GM12878 (cell line): ENCODE results near the gene ATG4A.

Source experiments
- POLR2AphosphoS5 ChIP-seq: IDR thresholded peaks from 2 replicates; pipeline ENCODE4 v1.6.1; 2011; ENCODE audit warnings: mild to moderate bottlenecking, low read length, inconsistent platforms
- POU2F2 ChIP-seq: IDR thresholded peaks from 3 replicates; pipeline ENCODE4 v1.6.1; 2011; ENCODE audit warnings: low read depth, mild to moderate bottlenecking, low read length, borderline replicate concordance
- YBX1 ChIP-seq: fragments of 450-650 bp; IDR thresholded peaks from 2 replicates; pipeline ENCODE4 v1.6.1; 2016; ENCODE audit warnings: antibody characterized with exemption
- TF ChIP-seq, protein P1 (sequence below), 3 experiments: IDR thresholded peaks in 2 of 3; conservative IDR thresholded peaks in 1 of 3; 2 replicates each; pipeline ENCODE4 v1.5.1; 2011; ENCODE audit warnings: low read depth in 3 of 3, low read length in 3 of 3, mild to moderate bottlenecking in 3 of 3, control low read depth in 2 of 3, moderate library complexity in 2 of 3, inconsistent platforms in 1 of 3, mixed read lengths in 1 of 3; ENCODE audit not compliant: control insufficient read depth in 2 of 3, insufficient read depth in 1 of 3; ENCODE audit errors: extremely low read depth in 1 of 3

DNA sequence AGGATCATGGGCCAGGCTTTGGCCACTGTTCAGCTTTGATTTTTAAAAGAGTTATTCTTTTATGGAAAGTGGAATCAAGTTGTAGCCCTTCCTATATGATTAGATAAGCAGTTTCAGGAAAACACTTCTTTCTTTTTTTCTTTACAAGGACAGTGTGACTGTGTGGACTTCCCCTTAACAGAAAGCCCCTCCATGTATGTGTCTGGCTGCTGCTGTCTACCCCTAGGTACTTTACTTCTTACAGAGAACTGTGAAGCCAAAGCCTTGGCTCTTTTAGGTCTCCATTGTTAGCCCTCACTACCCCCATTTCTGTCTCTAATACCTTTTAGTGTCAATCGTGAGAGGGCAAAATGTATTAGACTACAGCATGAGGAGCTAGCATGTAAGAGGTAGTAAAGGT is 27.6 kb upstream of the ATG4A start:
- TF ChIP-seq, protein P1, sequence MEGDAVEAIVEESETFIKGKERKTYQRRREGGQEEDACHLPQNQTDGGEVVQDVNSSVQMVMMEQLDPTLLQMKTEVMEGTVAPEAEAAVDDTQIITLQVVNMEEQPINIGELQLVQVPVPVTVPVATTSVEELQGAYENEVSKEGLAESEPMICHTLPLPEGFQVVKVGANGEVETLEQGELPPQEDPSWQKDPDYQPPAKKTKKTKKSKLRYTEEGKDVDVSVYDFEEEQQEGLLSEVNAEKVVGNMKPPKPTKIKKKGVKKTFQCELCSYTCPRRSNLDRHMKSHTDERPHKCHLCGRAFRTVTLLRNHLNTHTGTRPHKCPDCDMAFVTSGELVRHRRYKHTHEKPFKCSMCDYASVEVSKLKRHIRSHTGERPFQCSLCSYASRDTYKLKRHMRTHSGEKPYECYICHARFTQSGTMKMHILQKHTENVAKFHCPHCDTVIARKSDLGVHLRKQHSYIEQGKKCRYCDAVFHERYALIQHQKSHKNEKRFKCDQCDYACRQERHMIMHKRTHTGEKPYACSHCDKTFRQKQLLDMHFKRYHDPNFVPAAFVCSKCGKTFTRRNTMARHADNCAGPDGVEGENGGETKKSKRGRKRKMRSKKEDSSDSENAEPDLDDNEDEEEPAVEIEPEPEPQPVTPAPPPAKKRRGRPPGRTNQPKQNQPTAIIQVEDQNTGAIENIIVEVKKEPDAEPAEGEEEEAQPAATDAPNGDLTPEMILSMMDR (IDR thresholded peaks at IDR 0.05 in 2 of 3, conservative IDR thresholded peaks at IDR 0.05 in 1 of 3; ENCODE audit: control insufficient read depth in 2 of 3, extremely low read depth in 1 of 3, insufficient read depth in 1 of 3, low read depth in 3 of 3, low read length in 3 of 3), result no peak
- TF ChIP-seq POU2F2 (no peak), YBX1 (no peak), POLR2AphosphoS5 (no peak)
